CD4-positive, alpha-beta T cell (primary cell): ENCODE results near the gene SLC16A12. TPM values are rescaled to one million over a fixed set of nuclear protein-coding genes. Genes with fewer than 3 reads are reported as not detected.

ENCODE experiments used
- ATAC-seq: fragments of 200-7000 bp; cut with Tn5 transposase; one replicate; pipeline ENCODE4 v1.10.0; 2022; ENCODE audit warnings: mild to moderate bottlenecking; ENCODE audit not compliant: poor library complexity
- CTCF ChIA-PET: fragments of 350-600 bp; sonication (Branson Sonifier 250); formaldehyde crosslinking; loops from one replicate; lab custom pipeline; 2021; ENCODE audit warnings: antibody characterized with exemption, inconsistent platforms; lab: Charles Lee
- POLR2A ChIA-PET: fragments of 350-600 bp; sonication (Branson Sonifier 250); formaldehyde crosslinking; loops from one replicate; lab custom pipeline; 2021; ENCODE audit warnings: antibody characterized with exemption, inconsistent platforms; lab: Charles Lee
- DNase-seq, 14 experiments: peaks; one replicate each; pipeline ENCODE4 v3.0.0-alpha.2; 2013 to 2020; ENCODE audit warnings: mixed read lengths in 2 of 14
- H3K27ac ChIP-seq, 2 donors: one replicate each; pipeline versions ENCODE4 v1.5.1 to v1.7.0; 2013; ENCODE audit warnings: low read length in 2 of 2, low read depth in 1 of 2, mild to moderate bottlenecking in 1 of 2
- H3K27me3 ChIP-seq, 2 experiments: 1 replicate in 1 of 2; 2 replicates in 1 of 2; pipeline versions ENCODE4 v1.6.1 to v1.7.0; 2013; ENCODE audit warnings: low read length in 2 of 2, control low read depth in 1 of 2, mild to moderate bottlenecking in 1 of 2, moderate library complexity in 1 of 2; ENCODE audit not compliant: insufficient read depth in 2 of 2, control insufficient read depth in 1 of 2
- H3K36me3 ChIP-seq: one replicate; pipeline ENCODE4 v1.6.1; 2013; ENCODE audit warnings: low read length, control low read depth; ENCODE audit not compliant: insufficient read depth
- H3K4me1 ChIP-seq: one replicate; pipeline ENCODE4 v1.6.1; 2013; ENCODE audit warnings: low read length, control low read depth; ENCODE audit not compliant: insufficient read depth
- H3K4me3 ChIP-seq: one replicate; pipeline ENCODE4 v1.5.1; 2013; ENCODE audit warnings: mild to moderate bottlenecking, low read length, moderate library complexity
- H3K9me3 ChIP-seq, 2 experiments: 1 replicate in 1 of 2; 2 replicates in 1 of 2; pipeline versions ENCODE4 v1.6.1 to v1.7.0; 2013; ENCODE audit warnings: low read length in 2 of 2, mild to moderate bottlenecking in 2 of 2, control low read depth in 1 of 2, moderate library complexity in 1 of 2; ENCODE audit not compliant: control insufficient read depth in 1 of 2, insufficient read depth in 1 of 2
- H3K27ac Mint-ChIP-seq: one replicate; pipeline ENCODE4 v1.8.0; 2020; ENCODE audit warnings: mixed read lengths
- H3K27me3 Mint-ChIP-seq: one replicate; pipeline ENCODE4 v1.8.0; 2021; ENCODE audit warnings: mixed read lengths
- H3K36me3 Mint-ChIP-seq: one replicate; pipeline ENCODE4 v1.8.0; 2021; ENCODE audit warnings: low read depth, mixed read lengths
- H3K4me1 Mint-ChIP-seq: one replicate; pipeline ENCODE4 v1.8.0; 2021; ENCODE audit warnings: low read depth, mixed read lengths
- H3K4me3 Mint-ChIP-seq: one replicate; pipeline ENCODE4 v1.8.0; 2020; ENCODE audit warnings: mild to moderate bottlenecking, mixed read lengths
- H3K9me3 Mint-ChIP-seq: one replicate; pipeline ENCODE4 v1.8.0; 2020; ENCODE audit warnings: mixed read lengths
- intact Hi-C, 2 experiments: fragments of 100-400 bp; cut with DNase I in 1 of 2; cut with micrococcal nuclease in 1 of 2; formaldehyde crosslinking; loops; one replicate each; pipeline versions ENCODE4 v1.15.1 to v1.9.0; 2023 to 2025; cut with DNase I, micrococcal nuclease
- total RNA-seq, 174 experiments: library from RNA in 2 of 174; stranded (reverse) in 2 of 174; gene quantifications; one replicate each; pipeline ENCODE4 v1.2.3 and lab custom pipeline; 2021 to 2026
- TF ChIP-seq, protein P1 (sequence below): fragments of 200-600 bp; IDR thresholded peaks from one replicate; pipeline ENCODE4 v1.8.0; 2022; ENCODE audit warnings: antibody characterized with exemption, mild to moderate bottlenecking

Gene SLC16A12
- total RNA-seq, 2 experiments from 2014 or later, result not detected

DNA sequence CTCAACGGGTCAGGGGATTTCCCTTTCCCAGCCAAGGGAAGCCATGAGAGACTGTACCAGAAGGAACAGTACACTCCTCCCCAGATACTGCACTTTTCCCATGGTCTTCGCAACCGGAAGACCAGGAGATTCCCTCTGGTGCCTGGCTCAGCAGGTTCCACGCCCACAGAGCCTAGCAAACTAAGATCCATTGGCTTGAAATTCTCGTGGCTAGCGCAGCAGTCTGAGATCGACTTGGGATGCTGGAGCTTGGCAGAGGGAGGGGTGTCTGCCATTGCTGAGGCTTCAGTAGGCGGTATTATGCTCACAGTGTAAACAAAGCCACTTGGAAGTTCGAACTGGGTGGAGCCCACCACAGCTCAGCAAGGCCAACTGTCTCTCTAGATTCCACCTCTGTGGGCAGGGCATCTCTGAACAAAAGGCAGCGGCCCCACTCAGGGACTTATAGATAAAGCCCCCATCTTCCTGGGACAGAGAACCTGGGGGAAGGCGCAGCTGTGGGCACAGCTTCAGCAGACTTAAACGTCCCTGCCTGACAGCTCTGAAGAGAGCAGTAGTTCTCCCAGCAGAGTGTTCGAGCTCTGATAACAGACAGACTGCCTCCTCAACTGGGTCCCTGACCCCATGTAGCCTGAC lies 29.6 kb downstream of the SLC16A12 start:
- Mint-ChIP-seq H3K4me1 (peaks cover 5% of the 10 kb centered on the region), H3K36me3 (no peaks in the 10 kb centered on the region), H3K27me3 (peaks cover 5% of the 10 kb centered on the region), H3K4me3 (no peak overlapping the region), H3K9me3 (no peaks in the 10 kb centered on the region), H3K27ac (no peak overlapping the region)
- ChIA-PET CTCF (no interaction called here), POLR2A (no interaction called here)
- ATAC-seq, result no peak
- intact Hi-C loops, result no loop called here
- Histone ChIP-seq H3K4me1 (no peaks in the 10 kb centered on the region), H3K4me3 (no peak overlapping the region), H3K36me3 (no peaks in the 10 kb centered on the region), H3K27ac (no peak overlapping the region), H3K27me3 (no peaks in the 10 kb centered on the region), H3K9me3 (no peaks in the 10 kb centered on the region)
- TF ChIP-seq, protein P1, sequence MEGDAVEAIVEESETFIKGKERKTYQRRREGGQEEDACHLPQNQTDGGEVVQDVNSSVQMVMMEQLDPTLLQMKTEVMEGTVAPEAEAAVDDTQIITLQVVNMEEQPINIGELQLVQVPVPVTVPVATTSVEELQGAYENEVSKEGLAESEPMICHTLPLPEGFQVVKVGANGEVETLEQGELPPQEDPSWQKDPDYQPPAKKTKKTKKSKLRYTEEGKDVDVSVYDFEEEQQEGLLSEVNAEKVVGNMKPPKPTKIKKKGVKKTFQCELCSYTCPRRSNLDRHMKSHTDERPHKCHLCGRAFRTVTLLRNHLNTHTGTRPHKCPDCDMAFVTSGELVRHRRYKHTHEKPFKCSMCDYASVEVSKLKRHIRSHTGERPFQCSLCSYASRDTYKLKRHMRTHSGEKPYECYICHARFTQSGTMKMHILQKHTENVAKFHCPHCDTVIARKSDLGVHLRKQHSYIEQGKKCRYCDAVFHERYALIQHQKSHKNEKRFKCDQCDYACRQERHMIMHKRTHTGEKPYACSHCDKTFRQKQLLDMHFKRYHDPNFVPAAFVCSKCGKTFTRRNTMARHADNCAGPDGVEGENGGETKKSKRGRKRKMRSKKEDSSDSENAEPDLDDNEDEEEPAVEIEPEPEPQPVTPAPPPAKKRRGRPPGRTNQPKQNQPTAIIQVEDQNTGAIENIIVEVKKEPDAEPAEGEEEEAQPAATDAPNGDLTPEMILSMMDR, result no peak
- DNase-seq, result no peak

GRCh38 chr10:89504691-89505090 lies 30.7 kb downstream of the SLC16A12 start:
- Histone ChIP-seq H3K9me3 (no peaks in the 10 kb centered on the region), H3K4me3 (no peak overlapping the region), H3K27ac (no peak overlapping the region), H3K4me1 (no peaks in the 10 kb centered on the region), H3K36me3 (no peaks in the 10 kb centered on the region), H3K27me3 (no peaks in the 10 kb centered on the region)
- Mint-ChIP-seq H3K9me3 (no peaks in the 10 kb centered on the region), H3K4me3 (no peak overlapping the region), H3K36me3 (no peaks in the 10 kb centered on the region), H3K27ac (no peak overlapping the region), H3K27me3 (peaks cover 5% of the 10 kb centered on the region), H3K4me1 (peaks cover 5% of the 10 kb centered on the region)
- ChIA-PET CTCF (no interaction called here), POLR2A (no interaction called here)
- intact Hi-C loops, result no loop called here
- TF ChIP-seq, protein P1, result no peak
- no peak for DNase-seq
- ATAC-seq, result no peak

GRCh38 chr10:89503652-89504370 lies 31.6 kb downstream of the SLC16A12 start:
- intact Hi-C loops, result no loop called here
- TF ChIP-seq, protein P1, result no peak
- ATAC-seq (no peak), DNase-seq (no peak)
- ChIA-PET CTCF (no interaction called here), POLR2A (no interaction called here)
- H3K9me3 ChIP-seq, result no peaks in the 10 kb centered on the region
- H3K27me3 Mint-ChIP-seq, result peaks cover 5% of the 10 kb centered on the region
- peaks cover 5% of the 10 kb centered on the region for H3K4me1 Mint-ChIP-seq
- no peak overlapping the region for H3K4me3 ChIP-seq
- H3K4me1 ChIP-seq, result no peaks in the 10 kb centered on the region
- H3K27me3 ChIP-seq, result no peaks in the 10 kb centered on the region
- no peaks in the 10 kb centered on the region for H3K36me3 Mint-ChIP-seq
- H3K4me3 Mint-ChIP-seq, result no peak overlapping the region
- no peaks in the 10 kb centered on the region for H3K36me3 ChIP-seq
- H3K27ac Mint-ChIP-seq, result no peak overlapping the region
- no peaks in the 10 kb centered on the region for H3K9me3 Mint-ChIP-seq
- H3K27ac ChIP-seq, result no peak overlapping the region
